HK-2 (cell line): ENCODE data around the gene AIF1.

ENCODE experiments used
- DNase-seq: peaks from one replicate; pipeline ENCODE4 v3.0.0-alpha.2; 2018; ENCODE audit not compliant: unreplicated experiment

Gene AIF1

DNA sequence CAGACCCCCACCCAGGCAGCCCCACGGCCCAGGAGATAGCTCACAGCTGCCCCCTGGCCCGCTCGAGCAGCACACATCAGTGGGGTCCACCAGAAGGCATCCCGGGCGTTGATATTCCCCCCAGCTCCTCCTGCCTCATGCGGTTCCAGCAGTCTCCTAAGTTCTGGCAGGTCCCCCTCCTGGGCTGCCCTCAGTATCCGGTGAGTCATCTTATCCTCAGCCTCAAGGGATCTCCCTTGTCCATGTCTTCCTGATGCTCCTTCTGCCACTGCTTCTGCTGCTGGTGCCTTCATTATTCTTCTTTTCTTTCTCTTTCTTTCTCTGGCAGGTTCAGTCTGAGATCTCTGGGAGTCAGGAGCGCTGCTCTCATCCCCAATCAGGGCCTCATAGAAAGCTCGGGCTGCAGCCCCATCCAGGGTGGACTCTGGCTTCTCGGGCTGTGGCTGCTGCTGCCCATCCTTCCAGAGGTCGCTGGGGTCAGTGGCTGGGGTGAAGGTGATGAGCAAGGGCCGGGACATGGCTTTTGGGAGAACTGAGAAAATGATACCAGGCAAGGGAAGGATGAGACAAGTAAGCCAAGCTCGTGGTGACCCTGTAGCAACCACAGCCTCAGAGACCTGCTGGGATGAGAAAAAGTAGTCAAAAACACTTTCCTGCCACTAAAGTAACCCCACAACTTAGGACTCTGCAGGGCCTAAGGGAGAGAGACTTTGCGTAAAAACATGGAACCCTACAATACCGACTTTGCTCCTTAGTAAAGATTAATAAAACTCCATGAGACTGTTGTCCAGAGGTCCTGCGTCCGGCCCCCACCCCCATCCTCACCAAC, 49.1 kb downstream of the AIF1 start:
- peak; percentile 48 for DNase-seq

DNA sequence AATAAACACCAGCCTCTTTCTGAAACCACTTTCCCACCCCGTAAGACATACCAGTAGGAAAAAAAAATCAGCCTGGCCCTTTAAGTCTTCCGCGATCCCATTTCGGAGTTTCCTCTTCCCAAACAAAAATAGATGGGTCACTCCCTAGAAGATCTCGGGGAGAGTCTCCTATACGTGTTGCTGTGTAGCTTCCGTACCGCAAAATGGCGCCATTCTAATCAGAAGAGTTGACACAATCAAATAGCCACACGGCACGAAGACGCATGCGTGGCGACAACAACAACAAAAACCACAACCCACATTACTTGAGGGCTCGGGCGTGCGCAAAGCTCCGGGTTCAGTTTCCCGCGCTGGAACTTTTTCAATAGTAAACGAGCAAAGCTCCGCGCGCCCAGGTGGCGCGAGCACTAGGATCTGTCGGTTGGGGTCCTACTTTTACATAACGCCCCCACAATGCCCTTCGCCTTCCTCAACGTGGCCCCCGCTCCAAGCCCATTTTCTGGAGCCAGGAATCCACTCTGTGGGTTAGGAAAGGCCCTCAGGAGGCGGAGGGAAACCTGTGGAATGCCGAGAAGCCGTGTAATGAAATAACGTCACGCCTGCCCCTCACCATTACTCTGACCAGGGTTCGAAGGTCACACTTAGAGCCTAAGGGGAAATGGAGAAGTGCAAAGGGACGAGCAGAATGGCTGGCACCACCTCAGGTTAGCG, 49.9 kb downstream of the AIF1 start, which contains the start of gene GPANK1:
Gene GPANK1, minus strand, starts transcription at position 208 of the 711 bp plus-strand sequence. CDS start 519 bp downstream, outside the sequence.
- DNase-seq = peak; percentile 82

DNA sequence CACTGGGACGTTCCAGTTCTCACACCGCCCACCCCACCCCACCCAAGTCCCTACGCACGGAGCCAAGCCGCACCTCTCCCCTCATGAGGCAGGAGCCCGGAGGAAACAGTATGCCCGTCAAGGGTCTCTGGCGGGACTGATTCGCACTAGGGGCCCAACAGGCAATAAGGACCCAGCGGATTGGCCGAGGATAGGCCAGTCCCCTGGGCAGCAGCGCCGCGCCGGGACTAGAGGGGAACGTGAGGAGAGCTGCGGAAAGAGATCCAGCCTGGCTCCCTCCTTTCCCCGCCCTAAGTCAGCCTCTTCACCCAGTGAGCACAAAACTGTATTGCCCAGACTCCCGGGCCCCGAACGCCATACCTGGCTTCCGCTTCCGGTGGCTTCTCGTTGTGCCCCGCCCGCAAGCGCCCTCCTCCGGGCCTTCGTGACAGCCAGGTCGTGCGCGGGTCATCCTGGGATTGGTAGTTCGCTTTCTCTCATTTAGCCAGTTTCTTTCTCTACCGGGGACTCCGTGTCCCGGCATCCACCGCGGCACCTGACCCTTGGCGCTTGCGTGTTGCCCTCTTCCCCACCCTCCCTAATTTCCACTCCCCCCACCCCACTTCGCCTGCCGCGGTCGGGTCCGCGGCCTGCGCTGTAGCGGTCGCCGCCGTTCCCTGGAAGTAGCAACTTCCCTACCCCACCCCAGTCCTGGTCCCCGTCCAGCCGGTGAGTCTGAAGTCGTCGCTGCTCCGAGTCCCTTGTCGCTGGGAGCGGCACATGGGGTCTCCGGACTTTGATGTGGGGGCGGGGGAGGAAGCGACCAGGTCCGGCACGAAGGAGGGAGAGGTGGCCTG, 50.7 kb downstream of the AIF1 start, which contains the start of gene CSNK2B:
Gene CSNK2B, plus strand, starts transcription at position 580 of the 836 bp plus-strand sequence. CDS start 752 bp downstream, outside the sequence.
- DNase-seq = peak; percentile 98

DNA sequence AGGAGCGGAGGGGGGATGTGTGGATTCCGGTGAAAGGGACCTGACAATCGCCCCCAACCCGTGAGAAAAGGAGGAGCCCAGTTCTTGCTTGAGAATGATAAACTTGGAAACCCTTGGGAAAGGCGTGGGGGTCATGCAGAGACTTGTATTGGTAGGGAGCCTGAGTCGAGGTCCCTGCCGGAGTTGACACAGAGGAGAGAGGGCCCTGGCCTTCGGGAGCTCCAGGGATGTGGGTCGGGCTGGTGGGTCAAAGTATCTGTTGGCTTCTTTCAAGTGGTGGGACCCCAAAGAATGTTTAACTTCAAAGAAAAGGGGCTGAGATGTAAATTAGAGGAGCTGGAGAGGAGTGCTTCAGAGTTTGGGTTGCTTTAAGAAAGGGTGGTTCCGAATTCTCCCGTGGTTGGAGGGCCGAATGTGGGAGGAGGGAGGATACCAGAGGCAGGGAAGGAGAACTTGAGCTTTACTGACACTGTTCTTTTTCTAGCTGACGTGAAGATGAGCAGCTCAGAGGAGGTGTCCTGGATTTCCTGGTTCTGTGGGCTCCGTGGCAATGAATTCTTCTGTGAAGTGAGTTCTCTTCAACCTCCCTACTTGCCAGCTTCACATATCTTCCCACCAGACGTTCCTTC, 51.4 kb downstream of the AIF1 start:
- DNase-seq = no peak
